ENCODE measurements around the gene SLF2. TPM values are rescaled to one million over a fixed set of nuclear protein-coding genes. Genes with fewer than 3 reads are reported as not detected.

Gene SLF2
- total and polyA plus RNA-seq, 2 of the 13 experiments (the other 11 are each of a cell fraction or from before 2014, with no cell fraction given) = 12.2 to 48.1 TPM

DNA sequence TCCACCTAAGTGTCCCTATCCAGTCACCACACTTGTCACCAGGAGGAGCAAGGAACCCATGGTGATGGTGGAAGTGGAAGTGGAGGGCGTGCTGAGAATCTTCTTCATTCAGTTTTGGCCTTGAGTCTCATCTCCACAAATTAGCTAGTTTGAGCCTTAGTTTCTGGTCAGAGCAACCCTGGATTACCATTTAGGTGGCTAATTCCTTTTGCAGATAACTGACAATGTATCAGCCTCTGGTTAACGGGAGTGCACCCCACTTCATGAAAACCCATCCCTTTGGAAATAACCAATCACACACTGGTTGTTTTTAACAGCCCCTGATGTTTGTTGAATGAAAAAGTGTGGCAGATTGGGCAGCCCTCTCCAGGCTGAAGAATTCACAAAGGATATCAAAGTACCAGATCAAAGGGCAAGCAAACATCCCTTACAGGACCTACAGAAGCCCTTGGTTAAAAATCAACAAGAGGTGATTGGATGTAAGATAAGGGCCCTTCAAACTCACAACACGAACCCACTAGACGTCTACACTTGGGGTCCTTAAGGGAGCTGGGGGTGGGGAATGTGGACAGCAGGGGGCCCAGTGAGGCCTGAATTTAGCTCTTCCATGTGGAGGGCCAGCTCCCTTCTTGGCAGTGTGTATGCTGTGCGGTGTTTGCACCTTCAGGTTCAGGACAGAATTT, 37.1 kb upstream of the SLF2 start (continued):
- TF ChIP-seq MEF2D (CRISPR knock-in tag; IDR thresholded peaks at IDR 0.05) (0 out of 2 replicates have a peak, but pooled peaks have one; percentile 23), ZNF609 (CRISPR knock-in tag; IDR thresholded peaks at IDR 0.05; ENCODE audit: borderline replicate concordance) (peak; percentile 41; the same call in 1 of the 2 replicates), ZNF274 (CRISPR knock-in tag; IDR thresholded peaks at IDR 0.05) (no peak), NFIB (CRISPR knock-in tag; IDR thresholded peaks at IDR 0.05; ENCODE audit: borderline replicate concordance) (no peak), RFXAP (CRISPR knock-in tag; IDR thresholded peaks at IDR 0.05; ENCODE audit: borderline replicate concordance) (0 out of 2 replicates have a peak, but pooled peaks have one; percentile 37), ELF3 (CRISPR knock-in tag; IDR thresholded peaks at IDR 0.05) (peak; percentile 11; the same call in 1 of the 2 replicates), SALL1 (CRISPR knock-in tag; IDR thresholded peaks at IDR 0.05) (0 out of 2 replicates have a peak, but pooled peaks have one; percentile 27), ZFP1 (CRISPR knock-in tag; IDR thresholded peaks at IDR 0.05) (0 out of 2 replicates have a peak, but pooled peaks have one; percentile 33), HNF1B (CRISPR knock-in tag; IDR thresholded peaks at IDR 0.05) (peak; percentile 73; the same call in 1 of the 2 replicates), ZNF441 (CRISPR knock-in tag; IDR thresholded peaks at IDR 0.05; ENCODE audit: borderline replicate concordance) (no peak), ZNF879 (CRISPR knock-in tag; IDR thresholded peaks at IDR 0.05) (no peak), HDAC1 (CRISPR knock-in tag; IDR thresholded peaks at IDR 0.05) (peak; percentile 64; the same call in 1 of the 2 replicates), PHF21A (CRISPR knock-in tag; IDR thresholded peaks at IDR 0.05) (peak; percentile 65; the same call in 1 of the 2 replicates), RERE (CRISPR knock-in tag; IDR thresholded peaks at IDR 0.05; ENCODE audit: low read depth) (peak; percentile 57; the same call in 1 of the 2 replicates)
- TF ChIP-seq, protein P1, sequence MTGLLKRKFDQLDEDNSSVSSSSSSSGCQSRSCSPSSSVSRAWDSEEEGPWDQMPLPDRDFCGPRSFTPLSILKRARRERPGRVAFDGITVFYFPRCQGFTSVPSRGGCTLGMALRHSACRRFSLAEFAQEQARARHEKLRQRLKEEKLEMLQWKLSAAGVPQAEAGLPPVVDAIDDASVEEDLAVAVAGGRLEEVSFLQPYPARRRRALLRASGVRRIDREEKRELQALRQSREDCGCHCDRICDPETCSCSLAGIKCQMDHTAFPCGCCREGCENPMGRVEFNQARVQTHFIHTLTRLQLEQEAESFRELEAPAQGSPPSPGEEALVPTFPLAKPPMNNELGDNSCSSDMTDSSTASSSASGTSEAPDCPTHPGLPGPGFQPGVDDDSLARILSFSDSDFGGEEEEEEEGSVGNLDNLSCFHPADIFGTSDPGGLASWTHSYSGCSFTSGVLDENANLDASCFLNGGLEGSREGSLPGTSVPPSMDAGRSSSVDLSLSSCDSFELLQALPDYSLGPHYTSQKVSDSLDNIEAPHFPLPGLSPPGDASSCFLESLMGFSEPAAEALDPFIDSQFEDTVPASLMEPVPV (CRISPR knock-in tag; IDR thresholded peaks at IDR 0.05) = no peak

Measured in HepG2 (cell line).